Transverse colon (tissue), 4 donors: ENCODE measurements around the gene PPP1R3G. TPM values are rescaled to one million over a fixed set of nuclear protein-coding genes. Genes with fewer than 3 reads are reported as not detected.

ENCODE experiments used
- DNase-seq: peaks from one replicate; pipeline ENCODE4 v3.0.0-alpha.2; 2019
- H3K27ac ChIP-seq, 4 donors: fragments of 200-600 bp; sonication (generic); 2 replicates each; pipeline ENCODE4 v1.5.1; 2016 to 2018; ENCODE audit warnings: inconsistent platforms in 4 of 4
- H3K27me3 ChIP-seq: fragments of 200-600 bp; sonication (generic); 2 replicates; pipeline ENCODE4 v1.5.1; 2017; ENCODE audit warnings: inconsistent platforms
- H3K36me3 ChIP-seq, 4 donors: fragments of 200-600 bp; sonication (generic); 2 replicates each; pipeline ENCODE4 v1.5.1; 2017 to 2019; ENCODE audit warnings: inconsistent platforms in 4 of 4
- H3K4me1 ChIP-seq, 4 donors: fragments of 200-600 bp; sonication (generic); 2 replicates each; pipeline ENCODE4 v1.5.1; 2017 to 2020; ENCODE audit warnings: inconsistent platforms in 4 of 4
- H3K4me3 ChIP-seq, 4 donors: fragments of 200-600 bp; sonication (generic); 1 replicate in 1 of 4; 2 replicates in 3 of 4; pipeline versions ENCODE4 v1.5.1 to v1.6.1; 2017 to 2019; ENCODE audit warnings: inconsistent platforms in 4 of 4
- H3K9me3 ChIP-seq, 2 donors: fragments of 200-600 bp; sonication (generic); 2 replicates each; pipeline ENCODE4 v1.5.1; 2017 to 2019; ENCODE audit warnings: inconsistent platforms in 2 of 2
- EP300 ChIP-seq: sonication (generic); formaldehyde crosslinking; IDR thresholded peaks from one replicate; pipeline ENCODE4 v1.6.1; 2017; ENCODE audit warnings: antibody characterized with exemption, low read depth
- POLR2A ChIP-seq: fragments of 450-650 bp; IDR thresholded peaks from one replicate; pipeline ENCODE4 v1.6.1; 2016; ENCODE audit warnings: antibody characterized with exemption, mild to moderate bottlenecking, moderate library complexity
- POLR2AphosphoS5 ChIP-seq, 3 donors: sonication (generic); formaldehyde crosslinking; IDR thresholded peaks; one replicate each; pipeline ENCODE4 v1.6.1; 2016; ENCODE audit warnings: antibody characterized with exemption in 3 of 3
- whole genome bisulfite sequencing, 2 donors: methylation state at CpG; one replicate each; pipeline ENCODE4 v1.1.5; 2018; ENCODE audit warnings: low coverage in 1 of 2; 5-methylcytosine and 5-hydroxymethylcytosine counted together
- in situ Hi-C, 4 donors: fragments of 200-750 bp; cut with MboI; loops; one replicate each; pipeline versions ENCODE4 v1.15.0 to v1.15.1; 2017; ENCODE audit warnings: low sequenced_read_pairs in 3 of 4, low pct_ligation_motif_present in 1 of 4, low pct_unique_long_range_greater_than_20kb in 1 of 4
- intact Hi-C: fragments of 100-400 bp; cut with DNase I; formaldehyde crosslinking; loops from one replicate; pipeline ENCODE4 v1.15.1; 2023; ENCODE audit warnings: low total_unique reads
- total RNA-seq, 4 donors: library from RNA; depleted of rRNA; stranded (reverse); fragments of >200 nt; gene quantifications; one replicate each; pipeline ENCODE4 v1.1.0, GENCODE V29; 2016
- TF ChIP-seq, protein P1 (sequence below), 5 experiments: fragments of 200-600 bp in 3 of 5; fragments of 450-650 bp in 2 of 5; sonication (generic) in 3 of 5; IDR thresholded peaks; 1 replicate in 2 of 5; 2 replicates in 3 of 5; pipeline ENCODE4 v1.5.1; 2016 to 2017; ENCODE audit warnings: antibody characterized with exemption in 5 of 5, inconsistent platforms in 3 of 5, mild to moderate bottlenecking in 2 of 5, moderate library complexity in 1 of 5

The PPP1R3G gene
- total RNA-seq, 4 donors from 2014 or later: 0.40 to 1.2 (median 0.95) TPM; not detected in 1

DNA sequence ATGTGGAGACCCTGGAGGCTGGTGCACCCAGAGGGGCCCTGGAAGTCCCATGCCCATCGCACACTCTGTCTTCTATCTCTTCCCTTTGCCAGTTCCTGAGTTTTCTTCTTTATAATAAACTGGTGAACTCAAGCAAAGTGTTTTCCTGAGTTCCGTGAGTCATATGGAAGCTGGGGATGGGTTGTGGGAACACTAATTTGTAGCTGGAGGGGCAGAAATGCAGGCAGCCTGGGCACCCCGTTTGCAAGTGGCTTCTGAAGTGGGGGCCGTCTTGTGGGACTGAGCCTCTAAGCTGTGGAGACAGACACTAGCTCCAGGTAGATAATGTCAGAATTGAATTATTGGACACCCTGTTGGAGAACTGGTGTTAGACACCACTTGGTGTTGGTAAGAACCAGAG lies 3.2 kb upstream of the PPP1R3G start:
- Histone ChIP-seq H3K27ac (no peak overlapping the region), H3K9me3 (no peaks in the 10 kb centered on the region), H3K27me3 (peaks cover 5% of the 10 kb centered on the region), H3K4me3 (no peak overlapping the region), H3K4me1 (peaks cover 5 to 21% (median 16%) of the 10 kb centered on the region in 4 donors), H3K36me3 (no peaks in the 10 kb centered on the region)
- intact Hi-C loops: no loop called here
- TF ChIP-seq POLR2AphosphoS5 (IDR thresholded peaks at IDR 0.05): no peak
- TF ChIP-seq, protein P1, sequence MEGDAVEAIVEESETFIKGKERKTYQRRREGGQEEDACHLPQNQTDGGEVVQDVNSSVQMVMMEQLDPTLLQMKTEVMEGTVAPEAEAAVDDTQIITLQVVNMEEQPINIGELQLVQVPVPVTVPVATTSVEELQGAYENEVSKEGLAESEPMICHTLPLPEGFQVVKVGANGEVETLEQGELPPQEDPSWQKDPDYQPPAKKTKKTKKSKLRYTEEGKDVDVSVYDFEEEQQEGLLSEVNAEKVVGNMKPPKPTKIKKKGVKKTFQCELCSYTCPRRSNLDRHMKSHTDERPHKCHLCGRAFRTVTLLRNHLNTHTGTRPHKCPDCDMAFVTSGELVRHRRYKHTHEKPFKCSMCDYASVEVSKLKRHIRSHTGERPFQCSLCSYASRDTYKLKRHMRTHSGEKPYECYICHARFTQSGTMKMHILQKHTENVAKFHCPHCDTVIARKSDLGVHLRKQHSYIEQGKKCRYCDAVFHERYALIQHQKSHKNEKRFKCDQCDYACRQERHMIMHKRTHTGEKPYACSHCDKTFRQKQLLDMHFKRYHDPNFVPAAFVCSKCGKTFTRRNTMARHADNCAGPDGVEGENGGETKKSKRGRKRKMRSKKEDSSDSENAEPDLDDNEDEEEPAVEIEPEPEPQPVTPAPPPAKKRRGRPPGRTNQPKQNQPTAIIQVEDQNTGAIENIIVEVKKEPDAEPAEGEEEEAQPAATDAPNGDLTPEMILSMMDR (IDR thresholded peaks at IDR 0.05): no peak
- no peak for TF ChIP-seq EP300
- no peak for TF ChIP-seq POLR2A
- 66 to 92% methylated on average over 2 to 4 of the region's 4 CpGs for WGBS, 2 donors
- DNase-seq: no peak
- in situ Hi-C loops: no loop called here

DNA sequence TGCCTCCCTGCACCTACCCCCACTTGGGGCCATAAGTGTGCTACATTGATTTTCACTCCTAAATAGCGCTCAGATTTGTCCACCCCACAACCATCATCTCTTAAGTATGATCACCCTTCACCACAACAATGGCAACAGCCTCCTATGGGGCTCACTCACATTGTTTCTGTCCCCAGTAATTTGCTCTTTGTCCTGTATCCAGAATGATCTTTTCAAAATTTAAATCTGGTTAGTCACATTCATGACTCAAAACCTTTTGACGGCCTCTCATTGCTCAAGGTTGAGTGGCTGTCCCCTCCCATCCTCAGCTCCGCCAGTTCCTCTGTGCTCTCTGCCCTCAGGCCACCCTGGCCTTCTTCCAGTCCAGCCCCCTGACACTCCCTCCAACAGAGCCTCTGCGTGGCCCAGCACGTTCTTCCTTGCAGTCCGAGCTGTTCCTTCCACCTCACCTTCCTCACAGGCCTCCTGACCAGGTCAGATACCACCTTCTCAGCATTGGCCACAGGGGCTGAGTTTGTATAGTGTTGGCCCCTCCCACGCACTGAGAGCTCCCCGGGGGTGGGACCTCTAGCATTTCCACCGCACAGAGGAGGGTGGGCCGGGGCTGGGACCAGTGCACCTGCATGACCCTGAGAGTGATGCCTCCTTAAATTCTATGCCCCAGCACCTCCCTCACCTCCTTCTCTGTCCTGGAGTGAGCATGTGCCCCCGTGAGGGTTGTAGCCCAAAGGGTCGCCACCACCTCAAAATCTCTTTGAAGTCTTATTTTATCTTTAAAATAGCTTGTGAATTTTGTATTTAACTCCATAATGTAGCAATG lies 2.4 kb upstream of the PPP1R3G start:
- H3K9me3 ChIP-seq: no peaks in the 10 kb centered on the region
- TF ChIP-seq, protein P1 (IDR thresholded peaks at IDR 0.05): no peak
- TF ChIP-seq POLR2A (no peak), EP300 (no peak), POLR2AphosphoS5 (IDR thresholded peaks at IDR 0.05) (no peak)
- no peak overlapping the region for H3K4me3 ChIP-seq
- H3K27me3 ChIP-seq: peaks cover 5% of the 10 kb centered on the region
- no peaks in the 10 kb centered on the region for H3K36me3 ChIP-seq
- intact Hi-C loops: no loop called here
- no peak overlapping the region for H3K27ac ChIP-seq
- no peak for DNase-seq
- WGBS, 2 donors: 78 to 85% methylated on average over 8 to 12 of the region's 12 CpGs
- in situ Hi-C loops: no loop called here
- peaks cover 5 to 21% (median 16%) of the 10 kb centered on the region in 4 donors for H3K4me1 ChIP-seq

DNA sequence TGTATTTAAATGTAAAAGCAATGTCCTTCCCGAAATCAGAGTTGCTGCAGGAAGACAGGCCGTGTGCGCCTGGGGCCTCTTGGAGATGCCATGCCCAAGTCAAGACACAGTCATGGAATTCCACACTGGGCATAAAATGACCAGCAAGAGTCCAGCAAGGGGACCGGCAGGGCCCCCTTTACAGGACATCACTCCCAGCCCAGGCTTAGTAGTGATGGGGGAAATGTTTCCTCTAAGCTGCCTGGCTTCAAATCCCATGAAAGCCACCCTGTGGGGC lies 1.9 kb upstream of the PPP1R3G start:
- no peak for DNase-seq
- Histone ChIP-seq H3K27ac (no peak overlapping the region), H3K27me3 (peaks cover 5% of the 10 kb centered on the region), H3K9me3 (no peaks in the 10 kb centered on the region), H3K4me3 (no peak overlapping the region), H3K36me3 (no peaks in the 10 kb centered on the region), H3K4me1 (peaks cover 5 to 21% (median 16%) of the 10 kb centered on the region in 4 donors)
- no peak for TF ChIP-seq POLR2A
- TF ChIP-seq, protein P1 (IDR thresholded peaks at IDR 0.05): no peak
- TF ChIP-seq EP300: no peak
- no peak for TF ChIP-seq POLR2AphosphoS5 (IDR thresholded peaks at IDR 0.05)
- 48 to 50% methylated on average over 4 of the region's 4 CpGs for WGBS, 2 donors
- in situ Hi-C loops (no loop called here), intact Hi-C loops (no loop called here)

DNA sequence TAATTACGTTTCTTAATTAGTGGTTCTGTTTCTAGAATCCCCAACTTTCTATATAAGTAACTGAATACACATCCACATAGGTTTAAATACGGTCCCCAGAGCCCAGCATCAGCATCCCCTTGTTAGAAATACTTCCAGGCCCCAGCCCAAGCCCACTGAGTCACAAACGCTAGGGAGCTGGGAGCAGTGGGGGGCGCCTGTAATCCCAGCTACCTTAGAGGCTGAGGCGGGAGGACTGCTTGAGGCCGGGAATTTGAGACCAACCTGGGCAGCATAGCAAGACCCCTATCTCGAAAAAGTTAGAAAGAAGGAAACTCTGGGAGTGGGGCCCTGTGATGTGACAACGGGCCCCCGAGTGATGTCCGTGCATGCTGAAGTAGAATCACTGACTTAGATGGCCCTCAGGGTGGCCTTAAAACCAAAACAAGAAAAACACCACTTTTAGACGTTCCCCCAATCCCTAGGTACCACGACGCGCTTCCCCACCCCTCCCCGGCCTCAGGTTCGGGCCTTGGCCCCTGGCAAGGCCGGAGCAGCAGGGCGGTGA lies 1.3 kb upstream of the PPP1R3G start:
- in situ Hi-C loops: no loop called here
- H3K9me3 ChIP-seq: no peaks in the 10 kb centered on the region
- peaks cover 5 to 21% (median 16%) of the 10 kb centered on the region in 4 donors for H3K4me1 ChIP-seq
- WGBS, 2 donors: 58 to 100% methylated on average over 1 to 14 of the region's 18 CpGs
- peaks cover 5% of the 10 kb centered on the region for H3K27me3 ChIP-seq
- H3K36me3 ChIP-seq: no peaks in the 10 kb centered on the region
- DNase-seq: no peak
- intact Hi-C loops: no loop called here
- peak overlapping the region; percentile 73 to 84 (median 80) for H3K27ac ChIP-seq
- H3K4me3 ChIP-seq: peak overlapping the region; percentile 42 to 69 (median 52)
- TF ChIP-seq EP300: no peak
- no peak for TF ChIP-seq POLR2AphosphoS5 (IDR thresholded peaks at IDR 0.05)
- TF ChIP-seq POLR2A: no peak
- TF ChIP-seq, protein P1 (IDR thresholded peaks at IDR 0.05): no peak
